ENCODE measurements around the gene HCRTR1.

DNA sequence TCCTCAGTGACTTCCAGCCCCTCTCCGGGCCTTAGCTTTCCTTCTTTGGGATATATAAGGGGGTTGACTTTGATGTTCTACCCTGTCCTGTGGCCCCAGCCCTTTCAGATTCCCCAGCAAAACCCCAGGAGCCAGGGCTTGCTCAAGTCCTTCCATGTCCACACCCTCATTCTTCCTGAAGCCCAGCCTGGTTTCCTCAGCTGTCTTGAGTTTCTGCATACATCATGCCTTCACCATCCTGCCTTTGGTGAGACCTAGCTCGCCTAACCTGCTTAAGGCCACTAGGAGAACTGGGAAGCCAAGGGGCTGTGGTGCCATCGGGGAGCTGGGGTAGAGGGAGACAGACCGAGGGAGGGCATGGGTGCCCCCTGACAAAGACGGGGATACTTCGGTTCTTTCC is 44.4 kb downstream of the HCRTR1 start:
- no peak for TF ChIP-seq EZH2 (IDR thresholded peaks at IDR 0.05; ENCODE audit: borderline replicate concordance, insufficient read depth, low read depth, low read length, poor library complexity, severe bottlenecking)
- TF ChIP-seq, protein P1, sequence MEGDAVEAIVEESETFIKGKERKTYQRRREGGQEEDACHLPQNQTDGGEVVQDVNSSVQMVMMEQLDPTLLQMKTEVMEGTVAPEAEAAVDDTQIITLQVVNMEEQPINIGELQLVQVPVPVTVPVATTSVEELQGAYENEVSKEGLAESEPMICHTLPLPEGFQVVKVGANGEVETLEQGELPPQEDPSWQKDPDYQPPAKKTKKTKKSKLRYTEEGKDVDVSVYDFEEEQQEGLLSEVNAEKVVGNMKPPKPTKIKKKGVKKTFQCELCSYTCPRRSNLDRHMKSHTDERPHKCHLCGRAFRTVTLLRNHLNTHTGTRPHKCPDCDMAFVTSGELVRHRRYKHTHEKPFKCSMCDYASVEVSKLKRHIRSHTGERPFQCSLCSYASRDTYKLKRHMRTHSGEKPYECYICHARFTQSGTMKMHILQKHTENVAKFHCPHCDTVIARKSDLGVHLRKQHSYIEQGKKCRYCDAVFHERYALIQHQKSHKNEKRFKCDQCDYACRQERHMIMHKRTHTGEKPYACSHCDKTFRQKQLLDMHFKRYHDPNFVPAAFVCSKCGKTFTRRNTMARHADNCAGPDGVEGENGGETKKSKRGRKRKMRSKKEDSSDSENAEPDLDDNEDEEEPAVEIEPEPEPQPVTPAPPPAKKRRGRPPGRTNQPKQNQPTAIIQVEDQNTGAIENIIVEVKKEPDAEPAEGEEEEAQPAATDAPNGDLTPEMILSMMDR (IDR thresholded peaks at IDR 0.05): no peak

Data from B cell (primary cell).